CD4-positive, alpha-beta T cell (primary cell): Measurements from ENCODE around the gene TECPR1. TPM values are rescaled to one million over a fixed set of nuclear protein-coding genes. Genes with fewer than 3 reads are reported as not detected.

Source experiments
- ATAC-seq: fragments of 200-7000 bp; cut with Tn5 transposase; one replicate; pipeline ENCODE4 v1.10.0; 2022; ENCODE audit warnings: mild to moderate bottlenecking; ENCODE audit not compliant: poor library complexity
- CTCF ChIA-PET: fragments of 350-600 bp; sonication (Branson Sonifier 250); formaldehyde crosslinking; loops from one replicate; lab custom pipeline; 2021; ENCODE audit warnings: antibody characterized with exemption, inconsistent platforms; lab: Charles Lee
- POLR2A ChIA-PET: fragments of 350-600 bp; sonication (Branson Sonifier 250); formaldehyde crosslinking; loops from one replicate; lab custom pipeline; 2021; ENCODE audit warnings: antibody characterized with exemption, inconsistent platforms; lab: Charles Lee
- DNase-seq, 14 experiments: peaks; one replicate each; pipeline ENCODE4 v3.0.0-alpha.2; 2013 to 2020; ENCODE audit warnings: mixed read lengths in 2 of 14
- H3K27ac ChIP-seq, 2 donors: one replicate each; pipeline versions ENCODE4 v1.5.1 to v1.7.0; 2013; ENCODE audit warnings: low read length in 2 of 2, low read depth in 1 of 2, mild to moderate bottlenecking in 1 of 2
- H3K27me3 ChIP-seq, 2 experiments: 1 replicate in 1 of 2; 2 replicates in 1 of 2; pipeline versions ENCODE4 v1.6.1 to v1.7.0; 2013; ENCODE audit warnings: low read length in 2 of 2, control low read depth in 1 of 2, mild to moderate bottlenecking in 1 of 2, moderate library complexity in 1 of 2; ENCODE audit not compliant: insufficient read depth in 2 of 2, control insufficient read depth in 1 of 2
- H3K36me3 ChIP-seq: one replicate; pipeline ENCODE4 v1.6.1; 2013; ENCODE audit warnings: low read length, control low read depth; ENCODE audit not compliant: insufficient read depth
- H3K4me1 ChIP-seq: one replicate; pipeline ENCODE4 v1.6.1; 2013; ENCODE audit warnings: low read length, control low read depth; ENCODE audit not compliant: insufficient read depth
- H3K4me3 ChIP-seq: one replicate; pipeline ENCODE4 v1.5.1; 2013; ENCODE audit warnings: mild to moderate bottlenecking, low read length, moderate library complexity
- H3K9me3 ChIP-seq, 2 experiments: 1 replicate in 1 of 2; 2 replicates in 1 of 2; pipeline versions ENCODE4 v1.6.1 to v1.7.0; 2013; ENCODE audit warnings: low read length in 2 of 2, mild to moderate bottlenecking in 2 of 2, control low read depth in 1 of 2, moderate library complexity in 1 of 2; ENCODE audit not compliant: control insufficient read depth in 1 of 2, insufficient read depth in 1 of 2
- H3K27ac Mint-ChIP-seq: one replicate; pipeline ENCODE4 v1.8.0; 2020; ENCODE audit warnings: mixed read lengths
- H3K27me3 Mint-ChIP-seq: one replicate; pipeline ENCODE4 v1.8.0; 2021; ENCODE audit warnings: mixed read lengths
- H3K36me3 Mint-ChIP-seq: one replicate; pipeline ENCODE4 v1.8.0; 2021; ENCODE audit warnings: low read depth, mixed read lengths
- H3K4me1 Mint-ChIP-seq: one replicate; pipeline ENCODE4 v1.8.0; 2021; ENCODE audit warnings: low read depth, mixed read lengths
- H3K4me3 Mint-ChIP-seq: one replicate; pipeline ENCODE4 v1.8.0; 2020; ENCODE audit warnings: mild to moderate bottlenecking, mixed read lengths
- H3K9me3 Mint-ChIP-seq: one replicate; pipeline ENCODE4 v1.8.0; 2020; ENCODE audit warnings: mixed read lengths
- intact Hi-C, 2 experiments: fragments of 100-400 bp; cut with DNase I in 1 of 2; cut with micrococcal nuclease in 1 of 2; formaldehyde crosslinking; loops; one replicate each; pipeline versions ENCODE4 v1.15.1 to v1.9.0; 2023 to 2025; cut with DNase I, micrococcal nuclease
- total RNA-seq, 174 experiments: library from RNA in 2 of 174; stranded (reverse) in 2 of 174; gene quantifications; one replicate each; pipeline ENCODE4 v1.2.3 and lab custom pipeline; 2021 to 2026
- TF ChIP-seq, protein P1 (sequence below): fragments of 200-600 bp; IDR thresholded peaks from one replicate; pipeline ENCODE4 v1.8.0; 2022; ENCODE audit warnings: antibody characterized with exemption, mild to moderate bottlenecking

TECPR1 gene
- total RNA-seq, 2 experiments from 2014 or later: 85.9 to 90.4 TPM

GRCh38 chr7:98193474-98194180, 58.4 kb downstream of the TECPR1 start:
- peaks cover 57% of the 10 kb centered on the region for H3K36me3 ChIP-seq
- ChIA-PET POLR2A (no interaction called here), CTCF (no interaction called here)
- H3K27ac Mint-ChIP-seq: no peak overlapping the region
- no peaks in the 10 kb centered on the region for H3K9me3 Mint-ChIP-seq
- no peaks in the 10 kb centered on the region for H3K27me3 ChIP-seq
- H3K9me3 ChIP-seq: peaks cover 0 to 7% of the 10 kb centered on the region in 2 experiments
- intact Hi-C loops: no loop called here
- H3K4me1 Mint-ChIP-seq: peaks cover 13% of the 10 kb centered on the region
- H3K27ac ChIP-seq: no peak overlapping the region
- TF ChIP-seq, protein P1, sequence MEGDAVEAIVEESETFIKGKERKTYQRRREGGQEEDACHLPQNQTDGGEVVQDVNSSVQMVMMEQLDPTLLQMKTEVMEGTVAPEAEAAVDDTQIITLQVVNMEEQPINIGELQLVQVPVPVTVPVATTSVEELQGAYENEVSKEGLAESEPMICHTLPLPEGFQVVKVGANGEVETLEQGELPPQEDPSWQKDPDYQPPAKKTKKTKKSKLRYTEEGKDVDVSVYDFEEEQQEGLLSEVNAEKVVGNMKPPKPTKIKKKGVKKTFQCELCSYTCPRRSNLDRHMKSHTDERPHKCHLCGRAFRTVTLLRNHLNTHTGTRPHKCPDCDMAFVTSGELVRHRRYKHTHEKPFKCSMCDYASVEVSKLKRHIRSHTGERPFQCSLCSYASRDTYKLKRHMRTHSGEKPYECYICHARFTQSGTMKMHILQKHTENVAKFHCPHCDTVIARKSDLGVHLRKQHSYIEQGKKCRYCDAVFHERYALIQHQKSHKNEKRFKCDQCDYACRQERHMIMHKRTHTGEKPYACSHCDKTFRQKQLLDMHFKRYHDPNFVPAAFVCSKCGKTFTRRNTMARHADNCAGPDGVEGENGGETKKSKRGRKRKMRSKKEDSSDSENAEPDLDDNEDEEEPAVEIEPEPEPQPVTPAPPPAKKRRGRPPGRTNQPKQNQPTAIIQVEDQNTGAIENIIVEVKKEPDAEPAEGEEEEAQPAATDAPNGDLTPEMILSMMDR: no peak
- no peak overlapping the region for H3K4me3 ChIP-seq
- H3K4me3 Mint-ChIP-seq: no peak overlapping the region
- no peaks in the 10 kb centered on the region for H3K27me3 Mint-ChIP-seq
- DNase-seq: no peak
- no peaks in the 10 kb centered on the region for H3K4me1 ChIP-seq
- no peak for ATAC-seq
- peaks cover 84% of the 10 kb centered on the region for H3K36me3 Mint-ChIP-seq

GRCh38 chr7:98192781-98193457, 59.1 kb downstream of the TECPR1 start:
- no peak for DNase-seq
- peaks cover 0 to under 1% of the 10 kb centered on the region in 2 experiments for H3K9me3 ChIP-seq
- intact Hi-C loops: no loop called here
- peaks cover 13% of the 10 kb centered on the region for H3K4me1 Mint-ChIP-seq
- H3K4me3 Mint-ChIP-seq: no peak overlapping the region
- ATAC-seq: no peak
- no peaks in the 10 kb centered on the region for H3K27me3 Mint-ChIP-seq
- POLR2A ChIA-PET: interaction anchor here (0.7 kb wide), 1 partner anchor 11 kb away, joined by 3 read pairs; no protein-coding TSS in a partner anchor
- no peak overlapping the region for H3K27ac ChIP-seq
- H3K27ac Mint-ChIP-seq: no peak overlapping the region
- no peak overlapping the region for H3K4me3 ChIP-seq
- peaks cover 86% of the 10 kb centered on the region for H3K36me3 Mint-ChIP-seq
- H3K4me1 ChIP-seq: no peaks in the 10 kb centered on the region
- CTCF ChIA-PET: no interaction called here
- H3K9me3 Mint-ChIP-seq: no peaks in the 10 kb centered on the region
- TF ChIP-seq, protein P1: no peak
- H3K27me3 ChIP-seq: no peaks in the 10 kb centered on the region
- H3K36me3 ChIP-seq: peaks cover 63% of the 10 kb centered on the region

DNA sequence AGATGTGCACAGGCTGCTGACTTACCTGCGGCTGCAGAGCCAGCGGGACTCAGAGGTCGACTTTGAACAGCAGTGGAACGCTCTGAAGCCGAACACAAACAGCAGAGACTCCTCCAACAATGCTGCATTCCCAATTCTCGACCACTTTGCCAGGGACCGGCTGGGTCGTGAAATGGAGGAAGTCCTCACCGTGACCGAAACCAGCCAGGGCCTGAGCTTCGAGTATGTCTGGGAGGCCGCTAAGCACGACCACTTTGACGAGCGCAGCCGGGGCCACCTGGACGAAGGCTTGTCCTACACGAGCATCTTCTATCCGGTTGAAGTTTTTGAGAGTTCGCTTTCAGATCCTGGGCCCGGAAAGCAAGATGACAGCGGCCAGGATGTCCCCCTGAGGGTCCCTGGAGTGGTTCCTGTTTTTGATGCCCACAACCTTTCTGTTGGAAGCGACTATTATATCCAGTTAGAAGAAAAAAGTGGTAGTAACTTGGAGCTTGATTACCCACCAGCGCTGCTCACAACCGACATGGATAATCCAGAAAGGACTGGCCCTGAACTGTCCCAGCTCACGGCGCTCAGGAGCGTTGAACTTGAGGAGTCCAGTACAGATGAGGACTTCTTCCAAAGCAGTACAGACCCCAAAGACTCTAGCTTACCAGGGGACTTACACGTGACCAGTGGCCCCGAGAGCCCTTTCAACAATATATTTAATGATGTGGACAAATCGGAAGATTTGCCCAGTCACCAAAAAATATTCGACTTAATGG, 60.2 kb downstream of the TECPR1 start:
- H3K9me3 Mint-ChIP-seq: no peaks in the 10 kb centered on the region
- H3K4me1 ChIP-seq: no peaks in the 10 kb centered on the region
- DNase-seq (no peak), ATAC-seq (no peak)
- H3K36me3 Mint-ChIP-seq: peaks cover 86% of the 10 kb centered on the region
- no peaks in the 10 kb centered on the region for H3K27me3 ChIP-seq
- H3K4me3 ChIP-seq: no peak overlapping the region
- H3K27me3 Mint-ChIP-seq: no peaks in the 10 kb centered on the region
- POLR2A ChIA-PET: interaction anchor here (0.7 kb wide), 1 partner anchor 12 kb away, joined by 3 read pairs; no protein-coding TSS in a partner anchor
- no peak overlapping the region for H3K4me3 Mint-ChIP-seq
- CTCF ChIA-PET: no interaction called here
- TF ChIP-seq, protein P1: no peak
- peaks cover 68% of the 10 kb centered on the region for H3K36me3 ChIP-seq
- intact Hi-C loops: no loop called here
- H3K4me1 Mint-ChIP-seq: peaks cover 8% of the 10 kb centered on the region
- H3K27ac Mint-ChIP-seq: no peak overlapping the region
- H3K27ac ChIP-seq: no peak overlapping the region
- H3K9me3 ChIP-seq: no peaks in the 10 kb centered on the region
